KOPT-K1 (cell line): ENCODE data around the gene LZTFL1.

Source experiments
- H3K27ac ChIP-seq: fragments of 200-600 bp; sonication (generic); 2 replicates; pipeline ENCODE4 v1.5.1; 2016; ENCODE audit warnings: antibody characterized with exemption, mild to moderate bottlenecking, low read depth, low read length; ENCODE audit not compliant: poor library complexity, severe bottlenecking
- H3K36me3 ChIP-seq: fragments of 200-600 bp; sonication (generic); 2 replicates; pipeline ENCODE4 v1.5.1; 2017; ENCODE audit warnings: antibody characterized with exemption, mild to moderate bottlenecking, low read length, moderate library complexity; ENCODE audit not compliant: insufficient read depth
- H3K9me3 ChIP-seq: fragments of 200-600 bp; sonication (generic); 2 replicates; pipeline ENCODE4 v1.5.1; 2017; ENCODE audit warnings: antibody characterized with exemption, low read length, mild to moderate bottlenecking; ENCODE audit not compliant: insufficient read depth, poor library complexity, severe bottlenecking

Gene LZTFL1

DNA sequence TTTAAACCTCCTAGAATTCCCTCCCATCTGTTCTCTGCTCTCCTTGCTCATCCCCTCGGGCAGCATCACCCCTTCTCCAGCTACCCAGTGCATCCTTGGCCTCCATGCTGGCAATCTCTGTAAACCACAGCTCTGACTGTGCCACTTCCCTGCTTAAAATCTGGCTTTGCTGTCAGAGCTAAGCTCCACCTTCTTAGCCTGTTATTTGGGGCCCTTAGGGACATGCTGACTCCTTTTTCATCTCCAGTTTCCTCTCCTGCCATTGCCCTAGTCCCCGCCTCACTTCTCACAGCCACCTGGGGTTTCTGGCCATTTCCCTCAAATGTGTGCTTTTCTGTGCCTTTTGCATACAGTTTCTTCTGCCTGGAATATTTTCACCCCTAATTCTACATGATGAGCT, 51.3 kb downstream of the LZTFL1 start:
- Histone ChIP-seq H3K27ac (no peak overlapping the region), H3K9me3 (peaks cover 12% of the 10 kb centered on the region), H3K36me3 (no peaks in the 10 kb centered on the region)

GRCh38 chr3:45789235-45789812, 52.6 kb downstream of the LZTFL1 start:
- peaks cover 12% of the 10 kb centered on the region for H3K9me3 ChIP-seq
- H3K36me3 ChIP-seq: no peaks in the 10 kb centered on the region
- no peak overlapping the region for H3K27ac ChIP-seq

DNA sequence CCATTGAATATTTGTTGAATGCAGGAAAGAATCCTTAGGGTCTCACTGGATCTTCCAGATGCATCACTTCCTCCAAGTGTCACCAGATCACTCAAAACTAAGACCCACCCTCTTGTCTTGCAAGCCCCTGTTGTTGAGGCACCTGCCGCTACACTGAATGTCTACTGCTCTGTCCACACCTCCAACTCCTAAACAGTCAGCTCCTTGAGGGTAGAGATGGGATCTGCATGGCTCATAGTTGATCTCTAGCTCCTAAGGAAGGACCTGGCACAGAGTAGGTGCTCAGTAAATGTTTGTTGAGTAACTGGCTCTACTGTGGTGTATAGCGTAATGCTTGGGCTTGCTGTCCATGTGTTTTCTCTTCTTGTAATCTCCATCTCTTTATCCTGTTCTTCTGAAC, 54.4 kb downstream of the LZTFL1 start:
- Histone ChIP-seq H3K27ac (no peak overlapping the region), H3K36me3 (no peaks in the 10 kb centered on the region), H3K9me3 (peaks cover 12% of the 10 kb centered on the region)

GRCh38 chr3:45786801-45787495, 55.0 kb downstream of the LZTFL1 start:
- peaks cover 12% of the 10 kb centered on the region for H3K9me3 ChIP-seq
- no peak overlapping the region for H3K27ac ChIP-seq
- no peaks in the 10 kb centered on the region for H3K36me3 ChIP-seq

DNA sequence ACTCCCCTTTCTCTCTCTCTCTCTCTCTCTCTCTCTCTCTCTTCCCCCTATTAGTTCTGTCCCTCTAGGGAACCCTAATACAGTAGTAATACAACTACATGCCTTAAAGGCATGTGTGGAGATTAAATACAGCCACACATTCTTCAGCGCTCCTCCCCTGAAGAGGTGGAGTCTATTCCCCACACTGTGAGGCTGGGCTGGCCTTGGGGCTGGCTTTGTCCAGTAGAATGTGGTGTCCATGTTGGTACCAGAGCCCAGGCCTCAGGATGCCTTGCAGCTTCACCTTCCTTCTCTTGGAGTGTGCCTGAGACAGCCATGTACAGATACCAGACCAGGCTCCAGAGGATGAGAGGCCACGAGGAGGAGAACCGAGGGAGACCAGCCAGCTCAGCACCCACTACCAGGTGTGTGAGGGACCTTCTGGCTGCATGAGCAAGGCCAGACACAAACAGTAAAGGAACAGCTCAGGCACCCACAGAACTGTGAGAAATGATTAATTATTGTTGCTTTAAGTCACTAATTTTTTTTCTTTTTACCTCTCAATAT, 56.2 kb downstream of the LZTFL1 start:
- Histone ChIP-seq H3K9me3 (peaks cover 12% of the 10 kb centered on the region), H3K36me3 (no peaks in the 10 kb centered on the region), H3K27ac (no peak overlapping the region)

DNA sequence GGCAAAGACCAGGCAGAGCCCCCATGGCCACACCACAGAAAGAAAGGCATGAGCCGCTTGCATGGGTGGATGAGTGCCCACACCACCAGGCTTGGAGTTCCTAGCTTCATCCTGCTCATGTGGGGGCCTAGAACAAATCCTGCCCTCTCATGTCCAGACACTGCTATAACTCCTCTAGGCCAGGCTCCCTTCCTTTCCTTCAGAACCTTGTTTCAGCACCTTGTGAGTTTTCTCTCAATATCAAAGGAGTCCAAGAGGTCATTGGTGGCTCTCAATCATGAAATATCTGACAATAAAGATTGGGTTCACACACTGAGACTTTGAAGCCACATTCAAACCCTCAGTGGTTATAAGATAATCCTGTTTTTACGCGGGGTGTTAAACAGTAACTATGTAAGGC, 58.3 kb downstream of the LZTFL1 start:
- Histone ChIP-seq H3K36me3 (no peaks in the 10 kb centered on the region), H3K9me3 (no peaks in the 10 kb centered on the region), H3K27ac (no peak overlapping the region)

GRCh38 chr3:45782381-45782780, 59.5 kb downstream of the LZTFL1 start:
- Histone ChIP-seq H3K9me3 (no peaks in the 10 kb centered on the region), H3K36me3 (no peaks in the 10 kb centered on the region), H3K27ac (no peak overlapping the region)

- Histone ChIP-seq H3K9me3 (no peaks in the 10 kb centered on the region), H3K27ac (no peak overlapping the region), H3K36me3 (no peaks in the 10 kb centered on the region)
These were observed 60.1 kb downstream of the LZTFL1 start for GRCh38 chr3:45781841-45782240.

- Histone ChIP-seq H3K36me3 (no peaks in the 10 kb centered on the region), H3K9me3 (no peaks in the 10 kb centered on the region), H3K27ac (no peak overlapping the region)
These were observed 60.6 kb downstream of the LZTFL1 start for GRCh38 chr3:45781271-45781670.

GRCh38 chr3:45779746-45780735, 61.9 kb downstream of the LZTFL1 start:
- no peak overlapping the region for H3K27ac ChIP-seq
- no peaks in the 10 kb centered on the region for H3K9me3 ChIP-seq
- H3K36me3 ChIP-seq: no peaks in the 10 kb centered on the region

DNA sequence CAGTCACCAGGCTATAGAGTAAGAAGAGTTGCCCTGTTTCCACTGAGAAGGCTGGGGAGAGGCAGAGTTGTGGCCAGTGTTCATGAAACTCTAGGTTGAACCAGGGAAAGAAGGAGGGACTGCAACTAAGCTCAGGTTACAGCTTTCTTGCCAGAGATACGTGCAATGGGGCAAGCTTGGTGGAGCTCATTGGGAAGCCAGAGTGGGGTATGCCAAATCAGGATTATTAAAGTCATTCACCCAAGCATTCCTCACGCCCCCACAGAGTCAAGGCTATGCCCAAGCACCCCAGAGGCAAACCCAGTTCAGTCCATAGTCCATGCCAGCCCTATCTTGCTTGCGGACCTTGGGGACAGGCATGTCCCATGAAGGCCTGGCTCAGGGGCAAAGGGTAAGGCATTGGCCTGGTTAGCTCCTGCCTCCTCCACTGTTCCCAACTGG, 63.1 kb downstream of the LZTFL1 start:
- no peaks in the 10 kb centered on the region for H3K9me3 ChIP-seq
- no peak overlapping the region for H3K27ac ChIP-seq
- no peaks in the 10 kb centered on the region for H3K36me3 ChIP-seq

- Histone ChIP-seq H3K36me3 (no peaks in the 10 kb centered on the region), H3K27ac (no peak overlapping the region)
These were observed 64.1 kb downstream of the LZTFL1 start for GRCh38 chr3:45777746-45778386.

GRCh38 chr3:45777111-45777745, 64.7 kb downstream of the LZTFL1 start:
- H3K27ac ChIP-seq: no peak overlapping the region
- no peaks in the 10 kb centered on the region for H3K36me3 ChIP-seq
- H3K9me3 ChIP-seq: no peaks in the 10 kb centered on the region

More at GRCh38 chr3:45777746-45778386, 64.1 kb downstream of the LZTFL1 start:
- no peaks in the 10 kb centered on the region for H3K9me3 ChIP-seq

- H3K27ac ChIP-seq: no peak overlapping the region
- H3K9me3 ChIP-seq: no peaks in the 10 kb centered on the region
- H3K36me3 ChIP-seq: no peaks in the 10 kb centered on the region
These were observed 65.3 kb downstream of the LZTFL1 start for GRCh38 chr3:45776611-45777010.
